SIG-M5 treated with dmso at 0.1 percent for 504 hours (cell line): ENCODE results near the gene ATXN7L2.
A peak's percentile ranks its signal among the peaks of the same experiment; 100 is the strongest.

ENCODE experiments used
- DNase-seq: peaks from one replicate; lab custom pipeline; 2025; ENCODE audit not compliant: unreplicated experiment; lab: John Stamatoyannopoulos, UW

The ATXN7L2 gene

DNA sequence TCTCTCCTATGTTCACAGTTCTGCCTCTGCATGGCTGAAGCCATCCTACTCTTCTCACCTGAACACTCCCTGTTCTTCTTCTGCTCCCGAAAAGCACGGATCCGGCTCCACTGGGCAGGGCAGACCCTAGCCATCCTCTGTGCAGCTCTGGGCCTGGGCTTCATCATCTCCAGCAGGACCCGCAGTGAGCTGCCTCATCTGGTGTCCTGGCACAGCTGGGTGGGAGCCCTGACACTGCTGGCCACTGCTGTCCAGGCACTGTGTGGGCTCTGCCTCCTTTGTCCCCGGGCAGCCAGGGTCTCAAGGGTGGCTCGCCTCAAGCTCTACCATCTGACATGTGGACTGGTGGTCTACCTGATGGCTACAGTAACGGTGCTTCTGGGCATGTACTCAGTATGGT, 12.0 kb downstream of the ATXN7L2 start:
- no peak for DNase-seq

DNA sequence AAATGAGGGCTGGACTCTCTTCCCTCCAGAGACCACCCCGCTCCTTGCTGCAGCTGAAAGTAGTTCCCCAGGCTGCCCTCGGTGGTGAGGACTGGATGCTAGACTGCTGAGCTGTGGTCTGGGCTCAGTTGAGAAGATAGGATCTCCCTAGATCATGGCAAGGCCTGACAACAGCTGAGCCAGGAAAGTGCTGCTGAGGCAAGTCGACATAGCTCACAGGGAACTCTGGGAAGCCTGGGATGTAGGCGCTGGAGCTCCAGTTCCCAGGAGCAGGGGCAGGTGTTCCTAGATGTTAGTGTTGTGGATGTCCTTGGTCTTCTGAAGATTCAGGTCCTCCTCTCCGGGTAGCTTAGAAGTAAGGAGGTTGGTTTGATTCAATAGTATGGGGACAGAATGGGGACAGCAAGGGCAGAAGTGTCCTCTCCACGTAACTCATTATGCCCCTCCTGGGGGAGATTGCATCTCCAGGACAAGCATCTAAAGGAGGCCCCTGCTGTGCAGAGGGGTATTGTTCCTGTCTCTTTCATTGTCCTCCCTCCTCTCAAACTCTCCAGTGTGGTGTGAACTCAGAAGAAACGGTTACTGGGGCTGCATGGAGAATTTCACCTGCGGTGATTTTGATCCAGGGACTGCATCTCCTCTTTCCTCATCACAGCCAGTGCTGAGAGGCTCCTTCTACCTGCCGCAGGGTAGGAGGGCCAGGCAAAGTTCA, 13.9 kb downstream of the ATXN7L2 start:
- DNase-seq = no peak

DNA sequence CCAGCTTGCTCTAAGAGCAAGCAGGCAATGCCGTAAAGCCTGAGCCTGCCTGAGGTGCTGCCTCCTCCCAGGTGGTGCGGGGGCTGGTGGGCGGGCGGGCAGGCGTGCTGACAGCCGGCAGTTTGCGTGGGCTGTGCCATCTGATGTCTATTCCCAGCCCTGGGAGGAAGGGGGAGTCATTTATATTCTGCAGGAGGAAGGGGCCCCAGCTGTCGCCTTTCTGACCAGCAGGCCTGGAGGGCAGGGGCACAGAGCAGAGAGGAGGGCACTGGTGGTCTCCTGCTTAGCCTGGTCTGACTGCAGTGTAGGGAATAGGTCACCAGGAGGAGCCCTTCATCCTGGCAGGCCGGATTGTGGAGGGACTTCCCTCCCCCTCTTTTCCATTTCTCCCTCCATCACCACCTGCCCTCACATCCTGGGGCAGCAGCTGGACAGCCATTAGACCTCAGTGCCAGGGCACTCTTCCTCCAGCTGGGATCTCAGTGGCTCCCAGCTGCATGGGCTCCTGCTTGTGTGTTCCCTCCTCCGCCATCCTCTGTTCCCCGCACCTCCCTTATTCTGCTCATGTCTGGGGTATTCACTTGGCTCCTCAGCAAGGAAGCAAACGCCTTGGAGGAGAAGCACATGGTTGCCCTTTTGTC, 14.6 kb downstream of the ATXN7L2 start:
- no peak for DNase-seq

GRCh38 chr1:109499081-109499480, 15.4 kb downstream of the ATXN7L2 start:
- DNase-seq = no peak

DNA sequence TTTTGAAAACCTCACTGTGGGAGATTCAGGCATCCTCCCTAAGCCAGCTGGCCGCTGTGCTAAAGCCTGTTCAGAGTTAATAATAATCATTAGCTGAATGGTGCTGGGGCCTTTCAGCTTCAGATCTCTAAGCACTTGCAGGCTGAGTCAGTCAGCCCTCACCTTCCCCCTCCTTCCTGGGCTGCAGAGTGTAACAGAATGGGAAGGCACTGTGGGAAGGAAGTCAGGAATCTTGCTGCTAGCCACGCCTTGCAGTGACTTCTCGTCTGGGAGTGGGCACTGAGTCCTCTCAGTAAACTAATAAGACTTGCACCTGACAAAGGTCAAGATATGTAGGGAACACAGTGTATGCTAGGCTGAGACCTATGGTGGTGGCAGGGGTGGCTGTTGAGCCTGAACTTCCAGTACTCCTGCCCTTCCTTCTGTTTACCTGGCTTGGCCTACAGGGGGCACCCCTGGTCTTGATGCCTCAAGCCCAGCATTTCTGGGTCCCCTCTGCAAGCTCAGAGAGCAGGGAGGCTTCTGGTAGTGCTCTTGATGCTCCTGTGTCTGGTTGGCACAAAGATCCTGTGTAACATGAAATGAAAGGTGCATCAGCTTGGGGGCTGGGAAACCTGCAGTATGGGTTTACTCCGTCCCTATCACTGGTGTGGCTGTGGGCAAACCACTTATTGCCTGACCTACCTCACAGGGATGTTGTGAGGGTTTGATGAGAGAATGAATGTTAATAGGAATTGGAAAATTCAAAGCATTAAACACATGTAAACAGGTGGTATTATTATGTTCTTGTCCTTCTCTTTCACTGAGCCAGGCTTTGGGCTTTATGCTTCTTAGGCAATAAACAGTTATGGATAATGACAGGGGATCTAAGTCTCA, 16.2 kb downstream of the ATXN7L2 start:
- peak; percentile 62 for DNase-seq

- DNase-seq = no peak
These were observed 17.3 kb downstream of the ATXN7L2 start for GRCh38 chr1:109500941-109501381.

GRCh38 chr1:109501644-109502363, 18.1 kb downstream of the ATXN7L2 start:
- DNase-seq = no peak

DNA sequence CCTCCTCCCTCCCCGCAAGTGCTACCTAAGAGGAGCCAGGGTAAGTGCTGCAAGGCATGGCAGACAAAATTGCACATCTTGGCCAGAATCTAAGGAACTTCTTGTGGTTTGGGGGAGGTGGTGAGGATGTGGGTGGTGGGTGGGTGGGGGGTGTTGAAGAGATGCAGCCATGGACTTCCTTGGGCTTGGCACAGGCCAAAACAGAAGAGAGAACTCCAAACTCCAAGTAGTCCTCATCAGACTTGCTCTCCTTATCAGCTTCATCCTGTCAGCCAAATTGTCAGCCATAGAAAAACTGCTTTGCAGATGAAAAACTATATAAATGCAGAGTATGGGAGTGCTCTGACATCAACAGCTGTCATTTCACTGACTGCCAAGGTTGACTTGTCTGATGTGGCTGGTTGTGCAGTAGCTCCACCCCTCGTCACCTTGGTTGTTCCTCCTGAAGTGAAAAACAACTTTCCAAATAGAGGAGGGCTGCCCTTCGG, 18.7 kb downstream of the ATXN7L2 start:
- no peak for DNase-seq

- no peak for DNase-seq
These were observed 20.2 kb downstream of the ATXN7L2 start for GRCh38 chr1:109503935-109504334.

DNA sequence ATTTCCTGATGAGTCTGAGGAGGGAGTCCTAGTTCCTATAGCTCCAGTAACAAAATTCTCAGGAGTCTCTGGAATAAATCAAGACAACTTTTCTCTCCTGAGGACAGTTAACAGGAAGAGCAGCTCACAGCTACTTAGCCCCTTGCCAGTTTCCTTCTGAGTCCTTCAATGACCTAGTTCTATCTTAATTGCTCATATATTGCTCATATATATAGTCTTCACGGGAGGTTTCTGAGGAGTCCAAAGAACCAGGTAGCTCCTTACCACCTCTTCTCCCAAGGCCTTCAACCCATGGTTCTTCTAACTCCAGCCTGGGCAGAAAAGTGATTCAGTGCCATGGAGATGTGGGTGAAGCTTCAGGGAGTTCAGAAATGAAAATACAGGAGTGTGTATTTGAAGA, 21.3 kb downstream of the ATXN7L2 start:
- no peak for DNase-seq

DNA sequence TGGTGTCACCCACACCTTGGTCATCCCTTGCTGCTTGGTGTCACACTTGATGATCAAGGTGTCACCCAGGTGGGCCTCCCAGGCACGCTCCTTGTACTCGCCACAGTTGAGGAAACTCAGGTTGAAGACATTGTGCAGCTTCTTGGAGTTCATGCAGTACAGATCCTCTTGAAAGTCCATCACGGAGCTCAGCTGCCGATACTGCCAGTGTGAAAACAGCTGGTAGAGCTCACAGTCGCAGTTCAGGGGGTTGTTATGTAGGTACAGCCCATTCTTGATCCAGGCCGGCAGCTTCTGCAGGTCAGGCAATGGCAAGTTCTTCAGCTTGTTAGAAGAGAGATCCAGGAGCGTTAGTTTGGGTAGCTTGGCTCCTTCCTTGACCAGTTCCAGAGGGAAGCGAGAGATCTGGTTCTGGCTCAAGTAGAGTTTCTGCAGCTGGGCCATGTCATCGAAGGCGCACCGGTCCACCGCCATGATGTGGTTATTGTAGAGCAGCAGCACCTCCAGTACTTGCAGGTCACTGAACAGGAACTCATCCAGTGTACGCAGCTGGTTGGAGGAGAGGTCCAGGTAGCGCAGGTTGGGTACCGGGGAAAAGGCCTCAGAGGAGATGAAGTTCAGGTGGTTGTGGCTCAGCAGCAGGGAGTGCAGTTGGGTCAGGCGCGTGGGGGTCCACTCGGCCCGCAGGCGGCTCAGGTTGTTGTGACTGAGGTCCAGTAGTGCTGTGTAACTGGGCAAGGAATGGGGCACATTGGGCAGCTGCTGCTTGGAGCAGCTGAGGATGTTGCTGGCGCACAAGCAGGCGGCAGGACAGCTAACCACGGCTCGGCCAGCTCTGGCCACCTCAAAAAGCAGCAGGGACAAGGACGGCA, 24.5 kb downstream of the ATXN7L2 start:
- DNase-seq = no peak

DNA sequence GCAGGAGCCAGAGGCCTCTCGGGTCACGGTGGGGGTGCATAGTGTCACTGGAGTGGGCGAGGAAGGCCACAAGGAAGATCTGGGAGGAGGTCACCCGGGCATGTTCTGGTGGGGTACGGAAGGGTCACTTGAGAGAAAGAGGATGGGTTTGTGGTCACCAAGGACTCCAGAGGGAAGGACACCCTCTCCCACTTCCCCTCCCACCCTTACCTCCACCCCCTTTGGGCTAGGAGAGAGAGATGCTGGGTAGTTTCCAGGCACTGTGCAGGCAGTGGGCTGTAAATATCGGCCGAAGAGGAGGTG, 25.1 kb downstream of the ATXN7L2 start:
- DNase-seq = no peak

DNA sequence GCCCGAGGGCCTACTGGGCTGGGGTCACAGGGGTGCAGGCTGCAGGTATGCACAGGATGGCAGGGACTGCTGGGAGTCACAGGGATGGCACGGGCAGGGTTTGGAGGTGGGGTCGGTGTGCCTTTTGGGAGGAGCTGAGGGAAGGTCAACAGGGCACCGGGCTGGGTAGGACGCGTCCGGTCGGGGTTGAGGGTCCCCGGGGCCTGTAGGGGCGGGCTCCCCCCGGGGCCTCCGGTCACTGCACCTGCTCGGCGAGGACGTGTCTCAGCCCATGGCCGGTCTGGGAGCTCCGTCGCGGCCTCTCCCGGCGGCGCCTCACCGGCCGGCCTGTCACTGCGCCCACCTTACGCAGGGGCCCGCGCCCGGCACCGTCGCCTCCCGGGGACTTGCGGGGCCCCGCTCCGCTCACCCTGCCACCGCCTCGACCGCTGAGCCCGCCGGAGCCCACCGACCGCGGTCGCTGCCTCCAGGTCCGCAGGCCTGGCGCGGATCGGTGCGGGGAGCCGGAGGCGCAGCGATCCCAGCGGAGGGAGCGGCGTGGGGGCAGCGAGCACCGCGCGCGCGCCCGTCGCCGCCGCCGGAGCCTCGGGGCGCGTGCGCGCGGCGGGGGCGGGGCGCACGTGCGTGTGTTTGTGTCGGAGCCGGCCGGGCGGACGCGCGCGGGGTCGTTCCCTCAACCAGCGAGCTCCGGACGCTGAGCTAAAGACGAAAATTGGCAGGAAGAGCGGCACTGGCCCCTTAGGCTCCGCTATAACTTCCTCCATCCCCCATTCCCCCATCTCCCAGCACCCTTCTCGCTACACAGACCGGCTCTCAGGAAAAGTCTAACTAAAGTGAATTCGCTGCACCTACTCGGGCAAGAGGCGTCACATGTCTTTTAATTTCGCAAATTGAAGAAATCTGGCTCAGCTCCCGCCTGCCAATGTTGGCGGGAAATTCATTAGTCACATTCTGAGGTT, 25.8 kb downstream of the ATXN7L2 start, which contains the start of gene AMIGO1:
AMIGO1 (minus strand) TSS at position 552 of the 959 bp plus-strand sequence. CDS start 815 bp downstream, outside the sequence.
- peak; percentile 39 for DNase-seq

- DNase-seq = no peak
These were observed 29.5 kb downstream of the ATXN7L2 start for GRCh38 chr1:109513110-109513710.

DNA sequence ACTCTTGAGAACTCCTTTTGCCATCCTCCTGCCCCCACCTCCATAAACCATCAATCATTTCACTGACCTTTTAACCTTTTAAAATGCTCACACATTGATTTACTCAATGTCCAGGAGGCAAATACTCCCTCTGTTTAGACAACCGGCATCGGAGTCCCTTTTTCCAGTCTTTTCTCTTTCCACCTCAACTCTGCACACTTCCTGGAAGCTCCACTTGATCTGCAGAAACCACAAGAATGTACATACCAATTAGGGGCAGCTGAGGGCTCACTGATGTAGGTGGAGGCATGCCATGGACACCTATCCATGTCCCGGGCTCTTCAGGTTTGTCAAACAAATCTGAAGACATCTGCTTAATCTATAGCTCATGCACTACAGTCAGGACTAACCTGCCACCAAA, 31.1 kb downstream of the ATXN7L2 start:
- DNase-seq = no peak

DNA sequence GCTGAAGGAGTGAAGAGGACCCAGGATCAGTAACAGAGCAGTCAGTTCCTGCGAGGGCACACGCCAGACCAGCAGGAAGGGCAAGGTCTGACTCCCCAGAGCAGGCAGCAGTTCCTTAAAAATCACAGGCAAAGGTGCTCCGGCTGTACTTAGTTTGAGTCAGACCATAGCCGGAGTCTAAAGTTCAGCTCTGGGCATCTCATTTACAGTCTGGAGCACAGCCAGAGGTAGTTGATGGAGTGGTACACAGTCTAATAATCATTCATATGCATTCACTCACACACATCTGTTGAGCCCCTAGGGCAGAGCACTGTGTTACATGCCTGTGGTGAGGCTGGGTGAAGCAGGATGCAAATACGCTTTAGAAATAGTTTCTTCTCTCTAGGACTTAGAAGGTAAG, 33.2 kb downstream of the ATXN7L2 start:
- no peak for DNase-seq

DNA sequence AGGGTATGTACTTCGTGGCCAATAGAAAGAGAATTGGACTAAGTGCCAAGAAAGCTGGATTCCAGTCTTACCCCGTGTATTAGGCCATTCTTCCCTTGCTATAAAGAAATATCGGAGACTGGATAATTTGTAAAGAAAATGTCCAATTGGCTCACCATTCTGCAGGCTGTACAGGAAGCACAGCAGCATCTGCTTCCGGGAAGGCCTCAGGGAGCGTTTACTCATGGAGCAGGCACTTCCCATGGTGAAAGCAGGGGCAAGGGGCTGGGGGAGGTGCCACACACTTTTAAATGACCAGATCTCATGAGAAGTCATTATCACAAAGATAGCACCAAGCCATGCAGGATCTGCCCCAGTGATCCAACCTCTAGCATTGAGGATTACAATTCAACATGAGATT, 33.6 kb downstream of the ATXN7L2 start:
- no peak for DNase-seq
